ENCODE data around the gene ROGDI.

ROGDI gene

DNA sequence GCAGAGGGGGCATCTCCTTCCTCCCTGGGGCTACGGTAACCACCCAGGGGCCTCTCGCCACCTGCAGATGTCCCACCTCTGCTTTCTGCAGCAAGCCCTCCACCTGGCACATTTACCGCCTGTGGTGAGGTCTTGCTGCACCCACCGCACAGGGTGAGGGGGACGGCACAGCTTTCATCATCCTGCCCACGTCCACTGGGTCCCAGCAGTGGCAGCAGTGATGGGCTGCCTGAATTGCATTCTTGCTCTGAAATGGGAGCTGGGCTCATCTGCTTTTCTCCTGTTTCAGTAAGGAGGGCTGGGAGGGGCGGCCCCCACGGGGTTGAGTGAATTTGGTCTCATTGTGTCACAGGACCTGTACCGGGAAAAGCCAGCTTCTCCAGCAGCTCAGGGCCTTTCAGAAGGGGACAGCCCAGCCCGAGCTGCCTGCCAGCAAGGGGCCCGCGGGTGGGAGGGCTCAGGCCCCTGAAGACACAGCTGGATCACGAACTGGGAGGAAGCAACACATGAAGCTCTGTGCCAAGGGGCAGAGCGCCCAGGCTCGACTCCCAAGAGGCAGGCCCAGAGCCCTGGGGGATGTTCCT lies 55.4 kb downstream of the ROGDI start:
- H3K27ac Mint-ChIP-seq, result peak overlapping the region in 1 of 2 donors; percentile 88
- DNase-seq, result no peak
- no peaks in the 10 kb centered on the region for H3K27me3 Mint-ChIP-seq
- H3K9me3 Mint-ChIP-seq, result no peaks in the 10 kb centered on the region
- H3K4me3 Mint-ChIP-seq, result peak overlapping the region in 1 of 2 donors; percentile 74
- peak; percentile 47 for ATAC-seq
- peaks cover 41% of the 10 kb centered on the region for H3K4me1 Mint-ChIP-seq

All from stimulated activated naive CD8-positive, alpha-beta T cell treated with anti-CD3 and anti-CD28 coated beads, Interleukin-15, amount 100 ng/mL, for 72 hours (primary cell).